Renal cortical epithelial cell (primary cell): ENCODE results near the gene GOLGA7B. TPM values are rescaled to one million over a fixed set of nuclear protein-coding genes. Genes with fewer than 3 reads are reported as not detected.

Experiments used
- total RNA-seq: library from RNA; depleted of rRNA; stranded (reverse); fragments of >200 nt; gene quantifications from 2 replicates; pipeline ENCODE4 v1.2.3, GENCODE V29; 2014

The GOLGA7B gene
- total RNA-seq, 1 donor from 2014 or later, result 0.05 TPM

Other genes with a start within 250 kb of the GOLGA7B start
- 1.7 and 3.5 TPM in 2 replicates for gene MORN4, start 216.3 kb upstream of the GOLGA7B start, total RNA-seq
- gene PI4K2A, start 209.2 kb upstream of the GOLGA7B start, total RNA-seq, result 26.9 and 34.0 TPM in 2 replicates
- gene AVPI1, start 162.6 kb upstream of the GOLGA7B start, total RNA-seq, result 7.5 and 8.2 TPM in 2 replicates
- 17.5 and 19.3 TPM in 2 replicates for gene MARVELD1, start 136.1 kb upstream of the GOLGA7B start, total RNA-seq
- gene ZFYVE27, start 112.7 kb upstream of the GOLGA7B start, total RNA-seq, result 34.9 and 37.5 TPM in 2 replicates
- 0.17 and 0.60 TPM in 2 replicates for gene SFRP5, start 77.8 kb upstream of the GOLGA7B start, total RNA-seq
- 0.17 and 23.9 TPM in 2 replicates for gene CRTAC1, start 180.8 kb downstream of the GOLGA7B start, total RNA-seq